Measurements from ENCODE around the gene USP53.
"Not testable (repeated sequence)": the region's sequence is repeated elsewhere in the genome, so short reads cannot be mapped to it uniquely, and the experiment has no call there.

Gene USP53

DNA sequence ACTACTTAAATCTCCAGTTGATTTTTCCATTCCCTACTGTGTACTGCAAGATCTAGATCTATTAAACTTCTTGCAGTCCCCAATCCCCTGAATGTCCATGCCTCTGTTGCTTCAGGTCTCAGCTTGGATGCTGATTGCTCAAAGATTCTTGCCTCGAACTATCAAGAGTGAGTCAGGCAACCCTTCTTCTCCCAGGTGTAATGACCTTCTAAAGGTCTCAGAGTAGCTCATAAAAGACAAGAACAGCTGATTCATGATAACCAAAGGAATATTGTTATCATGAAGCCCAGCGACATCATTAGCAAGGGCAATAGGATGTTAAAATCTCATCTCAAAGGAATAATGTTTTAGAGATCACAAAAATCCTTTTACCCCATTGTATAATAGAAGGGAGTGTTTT lies 116.2 kb downstream of the USP53 start:
- DNase-seq = no peak

DNA sequence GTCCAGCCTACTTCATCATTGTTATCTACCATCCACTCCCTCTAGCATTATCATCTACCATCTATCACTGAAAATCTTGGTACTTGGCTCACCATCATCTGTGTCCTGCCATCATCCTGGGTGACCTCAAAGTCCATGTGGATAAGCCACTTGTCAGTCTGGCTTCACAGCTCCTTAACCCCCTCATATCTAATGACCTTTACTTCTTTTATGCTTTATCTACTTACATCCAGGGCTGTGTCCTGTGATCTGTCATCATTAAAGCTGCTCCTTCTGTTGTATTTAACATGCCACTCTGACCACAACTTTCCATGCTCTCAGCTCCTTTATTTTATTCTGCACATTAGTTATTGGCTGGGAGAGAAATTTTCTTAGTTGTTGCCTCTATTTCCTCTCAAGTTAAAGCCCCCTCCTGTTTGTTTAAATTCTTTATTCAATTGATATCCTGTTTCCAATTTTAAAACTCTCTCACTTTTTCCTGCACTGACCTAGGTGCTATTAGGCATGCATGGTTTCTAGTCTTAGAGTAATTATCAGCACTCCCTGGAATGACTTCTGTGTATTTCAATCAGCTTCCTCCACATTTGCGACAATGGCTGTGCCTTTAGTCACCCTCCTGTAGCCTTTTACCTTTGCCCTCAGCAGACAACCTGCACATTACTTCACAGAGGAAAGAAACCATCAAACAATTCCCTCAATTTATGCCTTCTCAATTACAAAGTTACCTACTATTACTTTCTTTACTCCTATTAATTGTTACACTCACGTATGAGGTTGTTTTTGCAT lies 117.5 kb downstream of the USP53 start:
- no peak for DNase-seq

DNA sequence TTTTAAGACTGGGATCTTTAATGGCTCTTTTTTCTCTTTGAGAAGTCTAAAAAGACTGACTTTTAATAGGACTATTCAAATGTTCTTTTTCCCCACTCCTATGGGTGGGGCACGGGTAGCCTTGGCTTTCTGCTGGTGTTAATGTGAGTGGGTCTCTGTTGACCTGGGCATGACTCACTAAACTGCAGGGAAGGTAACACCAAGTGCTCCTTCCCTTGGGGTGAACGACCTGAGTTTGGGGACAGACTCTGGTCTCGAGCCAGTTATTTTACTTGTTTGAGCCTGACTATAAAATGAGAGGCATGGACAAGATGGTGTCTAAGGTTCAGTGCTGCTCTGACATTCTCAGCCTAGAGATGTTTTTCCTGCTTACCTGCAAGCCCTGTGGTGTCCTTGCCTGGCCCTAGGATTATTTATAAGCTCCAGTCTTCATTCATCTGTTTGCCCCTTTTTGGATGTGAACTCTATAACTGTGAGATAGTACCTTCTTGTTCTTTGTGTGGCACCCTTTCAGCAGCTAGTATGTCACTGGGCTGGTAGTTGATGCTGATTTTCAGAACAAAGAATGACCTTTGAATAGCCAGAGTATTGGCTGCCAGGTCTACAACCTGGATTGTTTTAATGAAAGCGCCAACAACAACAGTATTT lies 123.9 kb downstream of the USP53 start:
- DNase-seq = not testable (repeated sequence)

DNA sequence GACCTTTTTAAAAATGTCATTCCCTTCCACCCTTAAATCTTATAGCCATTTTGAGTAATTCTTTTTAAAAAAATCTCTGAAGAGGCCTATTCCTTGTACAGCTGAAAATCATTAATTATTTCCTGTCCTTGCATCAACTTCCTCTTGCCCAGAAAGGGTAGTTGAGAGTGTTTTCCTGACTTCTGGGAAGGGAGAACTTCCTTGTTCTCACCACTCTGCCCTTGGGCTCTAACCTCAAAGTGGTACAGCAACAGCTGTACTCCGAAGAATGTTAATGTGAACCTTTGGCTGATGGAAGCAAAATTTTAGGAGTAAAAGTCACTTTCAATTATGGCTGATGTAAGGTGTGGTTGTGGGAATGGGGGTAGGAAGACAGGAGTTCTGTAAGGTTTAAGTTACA lies 124.5 kb downstream of the USP53 start:
- no peak for DNase-seq

DNA sequence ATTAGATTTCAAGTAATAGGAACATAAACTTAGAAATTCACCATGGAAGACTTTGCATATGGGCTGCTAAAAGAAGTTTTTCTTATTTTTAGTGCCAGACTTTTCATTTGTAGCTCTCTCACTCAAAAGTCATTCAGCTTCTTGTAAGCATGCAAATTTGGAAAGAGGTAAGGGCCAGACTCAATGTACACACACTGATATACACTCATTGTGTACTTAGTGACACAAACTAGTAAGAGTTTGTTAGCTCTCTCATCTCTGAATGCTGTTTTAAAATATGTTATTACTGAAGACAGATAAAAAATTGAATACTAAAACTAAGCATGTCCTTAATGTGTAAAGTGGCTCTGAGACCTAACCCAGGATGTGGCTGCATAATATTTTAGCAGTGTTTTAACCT lies 127.4 kb downstream of the USP53 start:
- DNase-seq = not testable (repeated sequence)

DNA sequence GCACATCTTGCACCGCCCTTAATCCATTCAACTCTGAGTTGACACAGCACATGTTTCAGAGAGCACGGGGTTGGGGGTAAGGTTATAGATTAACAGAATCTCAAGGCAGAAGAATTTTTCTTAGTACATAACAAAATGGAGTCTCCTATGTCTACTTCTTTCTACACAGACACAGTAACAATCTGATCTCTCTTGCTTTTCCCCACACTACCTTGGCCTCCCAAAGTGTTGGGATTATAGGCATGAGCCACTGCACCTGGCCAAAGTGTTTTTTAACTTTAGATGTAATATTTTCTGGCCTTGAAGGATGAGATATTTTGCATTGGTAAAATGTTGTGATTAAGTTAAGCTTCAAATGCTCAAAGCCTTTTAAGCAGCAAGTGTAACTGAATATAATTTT lies 130.8 kb downstream of the USP53 start:
- not testable (repeated sequence) for DNase-seq
